Cardiac fibroblast (primary cell): Measurements from ENCODE around the gene RAB3GAP1.
"Not testable (repeated sequence)": the region's sequence is repeated elsewhere in the genome, so short reads cannot be mapped to it uniquely, and the experiment has no call there.

Source experiments
- DNase-seq, 2 donors: peaks; one replicate each; pipeline versions ENCODE4 v3.0.0 to v3.0.0-alpha.2; 2010; ENCODE audit warnings: low read depth in 2 of 2
- H3K4me3 ChIP-seq, 2 donors: replicated peaks in 1 of 2; 1 replicate in 1 of 2; 2 replicates in 1 of 2; pipeline ENCODE4 v1.5.1; 2011; ENCODE audit warnings: low read depth in 2 of 2, low read length in 2 of 2, mild to moderate bottlenecking in 2 of 2, moderate library complexity in 1 of 2
- CTCF ChIP-seq: IDR thresholded peaks from one replicate; pipeline ENCODE4 v1.5.1; 2011; ENCODE audit warnings: low read depth, mild to moderate bottlenecking, low read length, inconsistent platforms

Gene RAB3GAP1

GRCh38 chr2:135072125-135072997 is 20.3 kb downstream of the RAB3GAP1 start:
- DNase-seq, result peak in 1 of 2 donors; percentile 28
- no peak overlapping the region for H3K4me3 ChIP-seq
- no peak for TF ChIP-seq CTCF

DNA sequence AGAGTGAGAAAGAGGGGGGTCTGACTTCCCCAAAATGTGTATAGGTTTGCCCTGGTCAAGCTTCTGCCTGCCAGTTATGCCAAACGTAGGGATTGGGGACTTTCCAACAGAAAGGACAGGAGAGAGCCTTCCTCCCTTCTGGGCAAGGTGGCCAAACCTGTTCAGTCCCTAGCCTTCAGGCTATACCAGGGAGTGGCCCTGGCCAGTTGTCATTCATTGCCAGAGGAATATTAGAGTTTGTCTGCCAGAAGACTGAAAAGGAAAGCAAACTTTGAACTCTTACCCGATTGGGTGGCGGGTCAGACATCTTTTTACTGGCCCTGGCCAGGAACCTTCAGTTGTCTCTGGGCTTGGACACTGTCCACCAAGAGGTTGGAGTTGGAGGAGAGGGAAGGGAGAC is 22.1 kb downstream of the RAB3GAP1 start:
- no peak overlapping the region for H3K4me3 ChIP-seq
- no peak for DNase-seq
- no peak for TF ChIP-seq CTCF

GRCh38 chr2:135076556-135076955 is 24.5 kb downstream of the RAB3GAP1 start:
- no peak overlapping the region for H3K4me3 ChIP-seq
- no peak for DNase-seq
- TF ChIP-seq CTCF, result no peak

- TF ChIP-seq CTCF, result no peak
- no peak for DNase-seq
- no peak overlapping the region for H3K4me3 ChIP-seq
These were observed 26.3 kb downstream of the RAB3GAP1 start for GRCh38 chr2:135078417-135078816.

DNA sequence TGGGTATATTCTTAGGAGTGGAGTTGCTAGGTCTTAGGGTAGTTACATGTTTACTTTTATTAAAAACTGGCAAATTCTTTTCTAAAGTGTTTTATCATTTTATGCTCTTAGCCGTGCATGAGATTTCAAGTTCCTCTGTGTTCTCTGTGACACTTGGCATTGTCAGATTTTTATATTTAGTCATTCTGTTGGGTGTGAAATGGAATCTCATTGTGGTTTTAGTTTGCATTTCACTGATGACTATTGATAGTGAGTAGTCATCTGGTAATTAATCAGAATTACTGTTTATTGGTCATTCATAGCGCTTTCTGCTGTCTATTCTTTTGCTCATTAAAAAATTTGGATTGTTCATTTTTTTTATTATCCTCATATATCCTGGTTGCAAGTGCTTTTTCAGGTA is 34.1 kb downstream of the RAB3GAP1 start:
- no peak overlapping the region for H3K4me3 ChIP-seq
- no peak for TF ChIP-seq CTCF
- DNase-seq, result no peak

- DNase-seq, H3K4me3 ChIP-seq: not testable (repeated sequence)
These were observed 37.5 kb downstream of the RAB3GAP1 start for GRCh38 chr2:135089597-135089996.

DNA sequence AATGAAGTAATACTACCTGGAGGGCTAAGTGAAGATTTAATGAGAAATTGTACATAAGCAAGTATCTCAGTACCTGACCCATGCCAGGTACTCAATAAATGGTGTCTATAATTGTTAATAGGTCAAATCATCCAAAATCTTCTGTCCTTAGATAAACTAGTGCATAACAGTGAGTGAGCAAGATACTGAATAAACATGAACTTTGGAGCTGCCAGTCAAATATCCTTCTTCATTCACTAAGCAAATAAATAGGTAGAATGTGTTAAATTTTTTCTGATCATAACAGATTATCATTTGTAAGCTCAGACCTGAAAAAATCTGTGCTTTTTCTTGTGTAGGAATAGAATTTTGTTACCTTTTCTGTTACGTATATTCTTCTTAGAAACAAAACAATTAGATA is 39.6 kb downstream of the RAB3GAP1 start:
- TF ChIP-seq CTCF, result no peak
- H3K4me3 ChIP-seq, result no peak overlapping the region
- DNase-seq, result no peak
